ENCODE results near the gene SYT7.
A peak's percentile ranks its signal among the peaks of the same experiment; 100 is the strongest.

The SYT7 gene

GRCh38 chr11:61516191-61516590 lies 64.7 kb downstream of the SYT7 start:
- no peak for DNase-seq (ENCODE audit: low read depth)

DNA sequence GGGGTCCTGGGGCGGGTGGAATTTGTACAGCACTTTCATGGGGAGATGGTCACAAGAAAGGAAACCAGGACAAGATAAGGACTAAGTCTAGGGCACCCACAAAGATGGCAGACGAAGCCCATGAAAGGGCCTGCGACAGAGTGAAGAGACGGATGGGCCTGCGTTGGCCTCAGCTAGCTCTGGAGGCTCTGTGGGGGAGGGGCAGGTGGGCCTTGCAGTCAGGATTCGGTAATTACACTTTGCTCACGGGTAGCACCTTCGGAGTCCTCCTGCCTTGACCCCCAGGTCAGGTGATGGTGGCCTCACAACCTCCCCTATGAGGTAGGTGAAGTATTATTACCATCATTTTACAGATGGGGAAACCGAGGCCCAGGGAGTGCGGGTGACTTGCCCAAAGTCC lies 65.2 kb downstream of the SYT7 start:
- DNase-seq (ENCODE audit: low read depth): no peak

GRCh38 chr11:61514050-61514917 lies 66.6 kb downstream of the SYT7 start:
- no peak for DNase-seq (ENCODE audit: low read depth)

DNA sequence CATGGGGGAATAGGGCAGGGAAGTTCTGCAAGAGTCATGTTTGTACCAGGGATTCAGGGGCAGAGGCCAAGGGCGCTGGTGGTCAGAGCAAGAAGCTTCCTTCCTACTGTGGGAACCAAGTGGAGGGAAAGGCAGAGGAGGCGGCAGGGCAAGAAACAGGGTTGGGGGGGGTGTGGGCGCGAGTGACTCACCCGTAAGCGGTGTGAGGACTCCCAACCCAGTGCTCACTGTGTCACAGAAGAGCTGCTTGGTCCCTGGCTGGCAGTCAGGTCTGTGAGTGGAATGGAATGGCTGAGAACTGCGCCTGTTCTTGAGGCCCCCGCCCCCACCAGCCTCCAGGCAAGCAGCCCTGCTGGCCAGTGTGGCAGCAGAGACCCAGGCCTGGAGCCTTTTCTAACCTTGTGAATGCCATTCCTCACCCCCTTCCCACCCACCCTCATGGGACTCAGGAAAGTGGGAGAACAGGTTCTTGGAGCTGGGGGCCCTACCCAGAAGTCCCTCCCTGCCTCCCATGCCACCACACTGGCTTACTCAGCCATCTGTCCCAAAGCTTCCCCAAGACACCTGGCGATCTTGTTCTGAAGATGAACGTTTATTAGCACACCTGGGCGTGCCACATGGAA lies 67.6 kb downstream of the SYT7 start:
- DNase-seq (ENCODE audit: low read depth): no peak

GRCh38 chr11:61512435-61512834 lies 68.4 kb downstream of the SYT7 start:
- no peak for DNase-seq (ENCODE audit: low read depth)

DNA sequence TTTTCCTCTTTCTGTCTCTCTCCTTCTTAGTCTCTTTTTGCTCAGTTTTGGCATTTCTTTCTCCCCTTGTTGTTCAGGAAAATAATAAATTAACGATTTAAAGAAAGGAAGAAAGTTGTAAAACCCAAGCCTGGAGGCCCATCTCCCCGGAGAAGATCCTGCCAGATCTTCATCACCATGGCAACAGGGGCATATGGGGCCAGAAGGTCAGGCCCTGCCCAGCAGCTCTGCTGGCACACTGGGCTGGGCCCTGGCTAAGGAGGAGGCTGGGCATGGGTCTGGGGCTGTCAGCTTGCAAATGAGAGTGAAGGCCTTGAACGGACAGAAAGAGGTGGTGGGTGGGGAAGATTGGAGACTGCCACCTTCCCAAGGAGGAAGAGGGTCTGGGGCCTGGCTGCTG lies 69.5 kb downstream of the SYT7 start:
- DNase-seq (ENCODE audit: low read depth): no peak

GRCh38 chr11:61510974-61511373 lies 69.9 kb downstream of the SYT7 start:
- no peak for DNase-seq (ENCODE audit: low read depth)

- no peak for DNase-seq (ENCODE audit: low read depth)
These were observed 70.5 kb downstream of the SYT7 start for GRCh38 chr11:61510166-61510919.

DNA sequence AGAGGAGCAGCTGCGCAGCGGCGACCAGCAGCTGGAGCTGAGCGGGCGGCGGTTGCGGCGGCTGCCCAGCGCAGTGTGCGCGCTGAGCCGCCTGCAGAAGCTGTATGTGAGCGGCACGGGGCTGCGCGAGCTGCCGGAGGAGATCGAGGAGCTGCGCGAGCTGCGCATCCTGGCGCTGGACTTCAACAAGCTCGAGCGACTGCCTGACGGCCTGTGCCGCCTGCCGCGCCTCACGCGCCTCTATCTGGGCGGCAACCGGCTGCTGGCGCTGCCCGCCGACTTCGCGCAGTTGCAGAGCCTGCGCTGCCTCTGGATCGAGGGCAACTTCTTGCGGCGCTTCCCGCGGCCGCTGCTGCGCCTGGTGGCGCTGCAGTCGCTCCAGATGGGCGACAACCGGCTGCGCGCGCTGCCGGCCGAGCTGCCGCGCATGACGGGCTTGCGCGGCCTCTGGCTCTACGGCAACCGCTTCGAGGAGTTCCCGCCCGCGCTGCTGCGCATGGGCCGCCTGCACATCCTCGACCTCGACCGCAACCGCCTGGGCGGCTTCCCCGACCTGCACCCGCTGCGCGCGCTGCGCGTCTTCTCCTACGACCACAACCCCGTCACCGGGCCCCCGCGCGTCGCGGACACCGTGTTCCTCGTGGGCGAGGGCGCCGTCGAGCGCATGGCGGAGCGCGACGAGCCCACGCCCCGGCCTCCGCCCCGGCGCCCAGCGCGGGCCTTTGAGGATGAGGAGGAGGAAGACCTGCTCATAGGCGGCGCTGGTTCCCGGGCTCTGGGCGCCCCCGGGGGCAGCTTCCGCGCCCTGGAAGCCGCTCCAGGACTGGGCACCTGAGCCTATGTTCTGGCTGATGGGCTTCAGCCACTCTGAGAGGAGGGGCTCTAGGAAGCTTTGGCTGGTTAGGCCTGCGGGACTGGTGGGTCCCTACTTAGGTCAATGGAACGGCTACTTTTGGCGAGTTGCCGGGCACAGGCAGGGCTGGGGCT lies 71.5 kb downstream of the SYT7 start:
- DNase-seq (ENCODE audit: low read depth): peak; percentile 67

- peak; percentile 19 for DNase-seq (ENCODE audit: low read depth)
These were observed 72.7 kb downstream of the SYT7 start, which contains the start of gene LRRC10B for GRCh38 chr11:61507962-61508861. TSS of gene LRRC10B (plus strand) at chr11:61508749. CDS start at chr11:61508999, 250 bp downstream.

DNA sequence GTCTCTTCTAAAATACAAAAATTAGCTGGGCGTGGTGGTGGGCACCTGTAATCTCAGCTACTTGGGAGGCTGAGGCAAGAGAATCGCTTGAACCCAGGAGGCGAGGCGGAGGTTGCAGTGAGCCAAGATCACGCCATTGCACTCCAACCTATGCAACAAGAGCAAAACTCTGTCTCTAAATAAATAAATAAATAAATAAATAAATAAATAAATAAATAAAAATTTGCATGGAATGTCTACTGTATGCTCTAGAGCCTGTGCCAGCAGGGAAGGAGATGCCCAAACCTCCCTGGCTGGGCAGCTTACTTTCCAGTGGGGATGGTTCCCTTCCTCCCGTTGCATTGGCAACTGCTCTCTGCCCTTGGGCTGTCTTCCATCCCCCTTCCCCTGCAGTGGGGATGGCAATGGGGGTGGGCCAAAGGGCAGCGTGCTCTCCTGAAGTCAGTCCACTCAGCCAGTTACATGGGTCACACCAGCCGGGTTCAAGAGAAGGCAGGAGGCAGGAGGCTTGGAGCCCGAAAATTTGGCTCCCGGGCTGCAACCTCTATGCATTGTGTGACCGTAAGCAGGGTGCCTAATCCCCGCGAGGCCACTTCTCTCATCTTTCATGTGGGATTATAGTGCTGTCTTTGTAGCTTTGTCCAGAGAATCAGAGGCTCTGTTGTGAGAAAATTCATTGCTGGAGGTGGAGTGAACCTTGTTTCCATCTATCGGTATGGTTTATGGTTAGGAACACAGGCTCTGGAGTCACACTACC lies 73.7 kb downstream of the SYT7 start:
- DNase-seq (ENCODE audit: low read depth): no peak

GRCh38 chr11:61505640-61506155 lies 75.2 kb downstream of the SYT7 start:
- no peak for DNase-seq (ENCODE audit: low read depth)

DNA sequence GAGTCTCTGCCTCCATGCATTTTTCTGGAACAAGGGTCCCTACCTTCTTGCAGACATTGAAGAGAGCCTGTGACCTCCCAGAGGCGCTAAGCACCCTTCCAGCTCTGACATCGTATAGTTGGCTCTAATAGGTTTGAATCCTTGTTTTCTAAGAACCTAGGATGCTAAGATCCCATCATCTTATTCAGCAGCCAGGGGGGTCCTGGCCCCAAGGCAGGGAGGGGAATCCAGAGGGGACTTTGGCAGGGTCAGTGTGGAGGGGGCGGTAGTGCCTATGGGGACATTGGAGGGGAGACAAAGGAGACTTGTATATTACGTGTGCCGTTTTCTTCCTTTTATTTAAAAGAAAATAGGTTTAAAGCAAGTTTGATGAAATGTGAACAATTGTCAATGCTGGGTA lies 75.8 kb downstream of the SYT7 start:
- DNase-seq (ENCODE audit: low read depth): no peak

- no peak for DNase-seq (ENCODE audit: low read depth)
These were observed 77.6 kb downstream of the SYT7 start for GRCh38 chr11:61503135-61503770.

- DNase-seq (ENCODE audit: low read depth): no peak
These were observed 78.4 kb downstream of the SYT7 start for GRCh38 chr11:61502522-61502921.

GRCh38 chr11:61499816-61500491 lies 80.9 kb downstream of the SYT7 start:
- no peak for DNase-seq (ENCODE audit: low read depth)

GRCh38 chr11:61498767-61499341 lies 82.0 kb downstream of the SYT7 start:
- no peak for DNase-seq (ENCODE audit: low read depth)

DNA sequence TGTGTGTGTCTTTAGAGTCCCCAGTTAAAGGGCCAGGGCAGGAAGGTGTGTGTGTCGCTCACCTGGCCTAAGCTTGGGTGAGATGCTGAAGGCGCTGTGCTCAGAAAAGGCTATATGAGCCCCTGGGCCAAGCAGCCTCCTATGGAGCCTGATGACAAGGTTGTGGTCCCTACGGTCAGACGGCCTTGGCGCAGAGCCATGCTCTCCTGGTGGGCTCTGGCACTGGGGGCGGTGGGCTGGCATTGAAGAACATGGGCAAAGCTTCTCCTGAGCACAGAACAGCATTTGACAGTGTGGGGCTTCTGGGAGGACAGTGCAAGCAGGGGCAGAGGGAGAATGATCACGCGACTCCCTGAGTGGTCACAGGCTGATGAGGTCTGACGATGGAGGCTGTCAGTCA lies 83.0 kb downstream of the SYT7 start:
- DNase-seq (ENCODE audit: low read depth): no peak

Measured in activated T-cell treated with anti-CD3 and anti-CD28 coated beads for 24 hours (primary cell).